Activated naive CD4-positive, alpha-beta T cell treated with anti-CD3 and anti-CD28 coated beads for 36 hours (primary cell): ENCODE data around the gene CALHM4. TPM values are rescaled to one million over a fixed set of nuclear protein-coding genes. Genes with fewer than 3 reads are reported as not detected.
A peak's percentile ranks its signal among the peaks of the same experiment; 100 is the strongest.

ENCODE experiments used
- CTCF ChIA-PET: fragments of 350-600 bp; sonication (Branson Sonifier 250); formaldehyde crosslinking; loops from one replicate; lab custom pipeline; 2021; ENCODE audit warnings: antibody characterized with exemption; lab: Charles Lee
- DNase-seq: peaks from one replicate; pipeline ENCODE4 v3.0.0-alpha.2; 2020
- H3K27ac Mint-ChIP-seq: one replicate; pipeline ENCODE4 v1.8.0; 2021; ENCODE audit warnings: mild to moderate bottlenecking, mixed read lengths
- H3K27me3 Mint-ChIP-seq: one replicate; pipeline ENCODE4 v1.8.0; 2021; ENCODE audit warnings: low read depth, mixed read lengths
- H3K36me3 Mint-ChIP-seq: one replicate; pipeline ENCODE4 v1.8.0; 2021; ENCODE audit warnings: low read depth, mixed read lengths
- H3K4me1 Mint-ChIP-seq: one replicate; pipeline ENCODE4 v1.8.0; 2021; ENCODE audit warnings: low read depth, mixed read lengths
- H3K4me3 Mint-ChIP-seq: one replicate; pipeline ENCODE4 v1.8.0; 2021; ENCODE audit warnings: mild to moderate bottlenecking, moderate library complexity, mixed read lengths
- H3K9me3 Mint-ChIP-seq: one replicate; pipeline ENCODE4 v1.8.0; 2021; ENCODE audit warnings: mixed read lengths
- intact Hi-C: fragments of 100-400 bp; cut with micrococcal nuclease; formaldehyde crosslinking; loops from one replicate; pipeline ENCODE4 v1.15.1; 2023
- total RNA-seq, 2 experiments: library from RNA; stranded (reverse); gene quantifications; one replicate each; pipeline ENCODE4 v1.2.3, GENCODE V29; 2021

CALHM4 gene
- total RNA-seq, 2 experiments from 2014 or later: not detected

- H3K4me1 Mint-ChIP-seq: peaks cover 21% of the 10 kb centered on the region
- no peak overlapping the region for H3K27ac Mint-ChIP-seq
- CTCF ChIA-PET: interaction anchor here (0.9 to 1.4 kb wide), 4 partner anchors 24 to 296 kb away, joined by 3 to 6 read pairs (median 4); no protein-coding TSS in a partner anchor
- peak overlapping the region; percentile 36 for H3K4me3 Mint-ChIP-seq
- H3K27me3 Mint-ChIP-seq: peaks cover 11% of the 10 kb centered on the region
- DNase-seq: peak; percentile 32
- H3K9me3 Mint-ChIP-seq: no peaks in the 10 kb centered on the region
- intact Hi-C loops: no loop called here
- H3K36me3 Mint-ChIP-seq: no peaks in the 10 kb centered on the region
Measured at GRCh38 chr6:116564921-116565872, 11.6 kb downstream of the CALHM4 start.

DNA sequence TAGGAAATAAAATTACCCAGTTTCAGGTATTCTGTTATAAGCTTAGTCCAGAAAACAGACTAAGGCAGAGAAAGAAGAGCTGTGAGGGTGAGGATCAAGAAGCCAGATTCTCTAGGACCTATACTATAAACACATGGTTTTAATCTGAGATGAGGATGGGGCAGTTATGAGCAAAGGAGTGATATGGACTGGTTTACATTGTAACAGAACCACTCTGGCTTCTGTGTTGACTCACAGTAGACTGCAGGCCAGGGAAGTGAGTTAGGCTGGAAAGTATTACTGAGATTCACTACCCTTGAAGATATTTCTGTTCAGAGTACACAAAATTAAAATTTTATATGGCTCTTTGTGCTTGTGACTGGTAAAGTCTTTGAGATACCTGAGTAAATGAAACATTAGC lies 14.6 kb downstream of the CALHM4 start:
- H3K4me3 Mint-ChIP-seq: no peak overlapping the region
- H3K4me1 Mint-ChIP-seq: peaks cover 36% of the 10 kb centered on the region
- intact Hi-C loops: no loop called here
- H3K36me3 Mint-ChIP-seq: no peaks in the 10 kb centered on the region
- no peaks in the 10 kb centered on the region for H3K9me3 Mint-ChIP-seq
- H3K27ac Mint-ChIP-seq: no peak overlapping the region
- H3K27me3 Mint-ChIP-seq: peaks cover 6% of the 10 kb centered on the region
- no peak for DNase-seq
- CTCF ChIA-PET: interaction anchor here (1.1 to 1.3 kb wide), 2 partner anchors 48 to 299 kb away, joined by 3 to 5 read pairs; partner anchors contain the start of gene RSPH4A

- peaks cover 45% of the 10 kb centered on the region for H3K4me1 Mint-ChIP-seq
- no peak overlapping the region for H3K4me3 Mint-ChIP-seq
- intact Hi-C loops: no loop called here
- H3K27me3 Mint-ChIP-seq: peaks cover 3% of the 10 kb centered on the region
- H3K27ac Mint-ChIP-seq: no peak overlapping the region
- CTCF ChIA-PET: interaction anchor here (1.1 to 4.8 kb wide), 3 partner anchors 9 to 300 kb away, joined by 3 to 35 read pairs (median 5); partner anchors contain the start of gene RSPH4A
- peaks cover under 1% of the 10 kb centered on the region for H3K36me3 Mint-ChIP-seq
- H3K9me3 Mint-ChIP-seq: no peaks in the 10 kb centered on the region
- DNase-seq: no peak
Measured at GRCh38 chr6:116568821-116569755, 15.5 kb downstream of the CALHM4 start.

DNA sequence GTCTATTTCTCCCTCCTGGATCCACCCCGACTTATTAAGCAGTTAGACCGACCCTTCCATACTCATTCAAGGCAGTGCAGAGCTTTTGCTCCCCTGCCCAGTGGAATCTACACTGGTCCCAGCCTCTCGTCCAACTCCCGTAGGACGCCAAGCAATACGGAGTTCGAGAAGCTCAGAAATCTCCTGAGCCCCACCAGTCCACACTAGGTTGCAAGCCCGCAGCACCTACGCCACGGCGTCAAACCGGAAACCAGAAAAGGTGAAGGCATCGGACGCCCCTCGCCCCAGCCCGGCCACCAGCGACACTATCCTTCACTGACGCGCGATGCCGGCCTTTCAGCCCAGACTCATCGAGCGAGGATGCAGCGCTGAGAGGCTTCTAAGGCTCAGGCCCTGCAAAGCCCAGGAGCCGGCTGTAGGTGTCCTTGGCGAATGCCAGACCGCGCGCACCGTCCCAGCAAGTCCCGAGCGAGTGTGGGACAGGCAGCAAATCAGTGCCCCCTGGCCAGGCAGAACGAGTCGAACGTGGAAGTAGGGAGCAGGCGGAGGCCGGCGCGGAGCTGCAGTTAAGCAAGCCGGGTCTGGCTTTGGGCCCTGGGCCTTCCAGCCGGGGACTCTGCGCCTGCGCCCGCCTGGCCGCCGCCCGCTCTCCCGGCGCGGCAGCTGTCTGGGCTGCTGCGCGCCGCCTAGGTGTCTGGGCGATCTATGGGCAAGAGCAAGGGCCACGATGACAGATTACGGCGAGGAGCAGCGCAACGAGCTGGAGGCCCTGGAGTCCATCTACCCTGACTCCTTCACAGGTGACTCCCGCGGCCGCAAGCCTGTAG lies 17.5 kb downstream of the CALHM4 start, which contains the start of gene RWDD1:
RWDD1 (plus strand) TSS at position 649 of the 827 bp plus-strand sequence; CDS start at position 728, 79 bp downstream.
- peak; percentile 99 for DNase-seq
- Mint-ChIP-seq H3K27ac (peak within 1 kb of the TSS; percentile 88), H3K27me3 (no peaks in the 10 kb centered on the region), H3K4me3 (peak within 1 kb of the TSS; percentile 93), H3K9me3 (no peaks in the 10 kb centered on the region), H3K4me1 (peaks cover 49% of the 10 kb centered on the region), H3K36me3 (peaks cover 10% of the 10 kb centered on the region)
- CTCF ChIA-PET: interaction anchor here (0.7 to 4.8 kb wide), 13 partner anchors 9 to 283 kb away, joined by 3 to 35 read pairs (median 3); partner anchors contain the start of genes CALHM4 and DSE
- intact Hi-C loops: loop anchor here (1.0 to 2.0 kb wide), 9 partner anchors 45 to 1104 kb away; partner anchors contain the start of genes DSE, KPNA5, NT5DC1 and NUS1

DNA sequence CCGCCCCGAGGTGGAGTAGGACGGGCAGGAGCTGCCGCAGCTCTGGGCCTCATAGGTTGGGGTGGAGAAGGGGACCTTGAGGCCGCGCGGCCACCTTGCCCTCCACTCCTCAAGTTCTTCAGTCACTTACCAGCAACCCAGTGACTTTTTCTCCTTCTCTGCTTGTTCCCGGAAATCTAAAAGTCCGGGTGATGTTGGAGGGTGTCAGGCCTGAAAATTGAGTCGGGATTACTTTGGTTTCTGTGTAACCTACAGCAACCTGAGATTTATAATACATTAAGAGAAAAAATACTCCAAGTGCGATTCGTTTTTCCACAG lies 18.1 kb downstream of the CALHM4 start:
- no peak for DNase-seq
- Mint-ChIP-seq H3K4me3 (peak overlapping the region; percentile 93), H3K4me1 (peaks cover 54% of the 10 kb centered on the region), H3K36me3 (peaks cover 15% of the 10 kb centered on the region), H3K27me3 (no peaks in the 10 kb centered on the region), H3K9me3 (no peaks in the 10 kb centered on the region), H3K27ac (peak overlapping the region; percentile 88)
- CTCF ChIA-PET: interaction anchor here (0.8 to 4.8 kb wide), 8 partner anchors 8 to 74 kb away, joined by 3 to 35 read pairs (median 3); partner anchors contain the start of gene CALHM4
- intact Hi-C loops: loop anchor here (1.0 to 2.0 kb wide), 9 partner anchors 45 to 1104 kb away; partner anchors contain the start of genes DSE, KPNA5, NT5DC1 and NUS1

GRCh38 chr6:116572162-116572561 lies 18.6 kb downstream of the CALHM4 start:
- Mint-ChIP-seq H3K9me3 (no peaks in the 10 kb centered on the region), H3K36me3 (peaks cover 18% of the 10 kb centered on the region)
- DNase-seq: peak; percentile 21

DNA sequence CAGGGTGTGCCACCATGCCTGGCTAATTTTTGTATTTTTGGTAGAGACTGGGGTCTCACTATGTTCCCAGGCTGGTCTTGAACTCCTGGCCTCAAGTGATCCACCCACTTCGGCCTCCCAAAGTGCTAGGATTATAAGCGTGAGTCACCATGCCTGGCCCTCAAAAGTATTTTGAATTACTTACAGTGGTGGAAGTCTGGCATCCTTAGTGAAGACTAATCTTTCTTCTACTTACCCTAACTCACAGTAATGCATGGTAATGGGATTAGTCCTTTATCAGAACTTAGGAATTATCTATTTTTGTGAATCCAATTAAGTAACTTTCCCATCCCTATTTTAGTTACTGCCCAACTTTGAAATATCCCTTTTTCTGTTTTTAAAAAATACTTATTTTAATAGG lies 21.7 kb downstream of the CALHM4 start:
- H3K36me3 Mint-ChIP-seq: peaks cover 28% of the 10 kb centered on the region
- CTCF ChIA-PET: no interaction called here
- no peak for DNase-seq

More at GRCh38 chr6:116572162-116572561, 18.6 kb downstream of the CALHM4 start:
- peaks cover 57% of the 10 kb centered on the region for H3K4me1 Mint-ChIP-seq
- intact Hi-C loops: no loop called here
- peak overlapping the region; percentile 39 for H3K27ac Mint-ChIP-seq
- CTCF ChIA-PET: interaction anchor here (0.9 to 4.8 kb wide), 4 partner anchors 9 to 74 kb away, joined by 3 to 35 read pairs (median 9); no protein-coding TSS in a partner anchor
- peak overlapping the region; percentile 93 for H3K4me3 Mint-ChIP-seq
- H3K27me3 Mint-ChIP-seq: no peaks in the 10 kb centered on the region

DNA sequence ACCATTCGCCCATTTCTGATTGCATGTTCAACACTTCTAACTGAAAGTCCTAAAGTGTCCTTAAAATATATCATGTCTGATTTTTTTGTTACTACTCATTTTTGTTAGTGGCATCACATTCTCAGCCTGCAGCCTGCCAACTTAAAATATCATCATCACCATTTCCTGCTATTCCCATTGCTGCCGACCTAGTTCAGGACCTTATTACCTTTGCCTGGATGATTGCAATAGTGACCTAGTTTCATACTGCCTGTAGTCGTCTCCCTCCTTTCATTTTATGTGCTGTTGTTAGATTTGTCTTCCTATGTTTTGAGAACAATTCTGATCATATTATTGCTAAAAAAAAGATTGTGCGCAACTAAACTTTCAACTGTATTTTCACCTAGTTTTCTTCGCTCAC lies 23.9 kb downstream of the CALHM4 start:
- H3K27me3 Mint-ChIP-seq: no peaks in the 10 kb centered on the region
- DNase-seq: no peak
- H3K27ac Mint-ChIP-seq: no peak overlapping the region
- CTCF ChIA-PET: interaction anchor here (0.6 to 1.6 kb wide), 4 partner anchors 17 to 42 kb away, joined by 3 to 5 read pairs (median 4); no protein-coding TSS in a partner anchor
- peaks cover 30% of the 10 kb centered on the region for H3K36me3 Mint-ChIP-seq
- peaks cover 40% of the 10 kb centered on the region for H3K4me1 Mint-ChIP-seq
- no peaks in the 10 kb centered on the region for H3K9me3 Mint-ChIP-seq
- intact Hi-C loops: no loop called here
- H3K4me3 Mint-ChIP-seq: no peak overlapping the region

More for the DNA sequence above, 21.7 kb downstream of the CALHM4 start:
- no peaks in the 10 kb centered on the region for H3K9me3 Mint-ChIP-seq
- H3K4me3 Mint-ChIP-seq: no peak overlapping the region
- intact Hi-C loops: no loop called here
- no peaks in the 10 kb centered on the region for H3K27me3 Mint-ChIP-seq
- H3K27ac Mint-ChIP-seq: no peak overlapping the region
- peaks cover 51% of the 10 kb centered on the region for H3K4me1 Mint-ChIP-seq

GRCh38 chr6:116578335-116578734 lies 24.8 kb downstream of the CALHM4 start:
- H3K4me3 Mint-ChIP-seq: no peak overlapping the region
- intact Hi-C loops: no loop called here
- no peaks in the 10 kb centered on the region for H3K27me3 Mint-ChIP-seq
- H3K9me3 Mint-ChIP-seq: no peaks in the 10 kb centered on the region
- DNase-seq: no peak
- H3K27ac Mint-ChIP-seq: no peak overlapping the region
- CTCF ChIA-PET: interaction anchor here (0.6 to 1.6 kb wide), 4 partner anchors 17 to 43 kb away, joined by 3 to 5 read pairs (median 4); no protein-coding TSS in a partner anchor
- peaks cover 32% of the 10 kb centered on the region for H3K36me3 Mint-ChIP-seq
- H3K4me1 Mint-ChIP-seq: peaks cover 33% of the 10 kb centered on the region

GRCh38 chr6:116579143-116579542 lies 25.6 kb downstream of the CALHM4 start:
- H3K9me3 Mint-ChIP-seq: no peaks in the 10 kb centered on the region
- no peaks in the 10 kb centered on the region for H3K27me3 Mint-ChIP-seq
- H3K36me3 Mint-ChIP-seq: peaks cover 35% of the 10 kb centered on the region
- H3K4me1 Mint-ChIP-seq: peaks cover 26% of the 10 kb centered on the region
- no peak overlapping the region for H3K27ac Mint-ChIP-seq
- CTCF ChIA-PET: interaction anchor here (1.1 to 1.5 kb wide), 2 partner anchors 8 to 16 kb away, joined by 3 read pairs; partner anchors contain the start of gene RWDD1
- no peak for DNase-seq
- no peak overlapping the region for H3K4me3 Mint-ChIP-seq
- intact Hi-C loops: no loop called here
